HG02610 (cell line): ENCODE measurements around the gene TRPM1.

Experiments used
- ATAC-seq: cut with Tn5 transposase; IDR thresholded peaks from one replicate; pipeline ENCODE4 v1.9.1; 2021; ENCODE audit warnings: mild to moderate bottlenecking, moderate library complexity; ENCODE audit not compliant: unreplicated experiment

The TRPM1 gene

DNA sequence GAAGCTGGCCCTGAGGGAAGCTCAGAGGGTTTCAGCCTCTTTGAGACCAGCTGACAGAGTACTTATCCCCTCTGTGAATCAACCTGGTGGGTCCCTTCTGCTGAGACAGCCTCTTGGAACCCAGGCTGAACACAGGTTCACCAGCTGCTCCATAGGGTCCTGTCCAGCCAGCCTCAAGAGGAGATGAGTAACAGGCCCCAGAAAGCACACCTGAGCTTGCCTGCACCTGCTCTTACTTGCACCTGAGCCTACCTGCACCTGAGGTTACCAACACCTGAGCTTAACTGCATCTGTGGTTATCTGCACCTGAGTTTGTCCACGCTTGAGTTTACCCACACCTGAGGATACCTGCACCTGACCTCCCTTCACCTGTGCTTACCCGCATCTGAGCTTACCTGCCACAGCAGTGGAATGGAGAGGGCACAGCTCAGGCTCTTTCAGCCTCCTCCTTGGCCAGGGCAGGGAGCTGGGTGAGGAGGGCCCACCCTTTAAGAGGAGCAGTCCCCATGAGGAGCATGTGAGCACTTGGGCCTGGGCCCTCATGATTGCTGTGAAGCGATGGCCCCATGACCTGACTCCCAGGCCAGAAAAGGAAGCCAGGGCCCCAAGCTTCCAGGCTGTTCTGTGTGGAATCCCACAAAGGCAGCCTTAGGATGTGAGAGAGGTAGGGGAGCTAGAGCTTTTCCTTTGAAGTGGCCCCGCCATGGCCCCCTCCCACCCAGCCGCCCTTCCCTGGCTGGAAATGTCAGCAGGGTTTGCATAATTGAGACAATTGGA lies at the start of gene TRPM1:
Gene TRPM1 (minus strand): TSS at position 464 of the 777 bp plus-strand sequence. CDS start 20,370 bp downstream, outside the sequence.
- ATAC-seq: no peak

DNA sequence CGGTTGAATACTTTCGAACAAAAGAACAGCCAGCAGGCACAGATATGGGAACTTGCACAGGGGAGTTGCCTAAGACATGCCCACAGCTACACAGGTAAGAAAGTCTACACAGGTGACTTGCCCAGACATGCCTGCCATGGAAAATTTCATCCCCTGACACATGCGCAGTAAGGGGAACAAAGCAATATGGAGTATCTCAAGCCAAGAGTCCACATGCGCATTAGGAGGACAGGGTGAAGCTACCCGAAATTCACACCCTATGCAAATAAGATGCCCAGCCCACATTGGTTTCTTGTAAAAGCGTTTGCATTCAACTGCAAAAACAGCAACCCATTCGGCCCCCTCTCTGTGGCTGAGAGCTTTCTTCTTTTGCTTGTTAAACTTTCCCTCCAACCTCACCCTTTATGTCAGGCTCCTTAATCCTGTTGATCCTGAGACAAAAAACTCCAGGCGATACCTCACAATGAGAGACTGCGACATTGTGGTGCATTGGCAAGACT lies 49.3 kb upstream of the TRPM1 start:
- no peak for ATAC-seq

DNA sequence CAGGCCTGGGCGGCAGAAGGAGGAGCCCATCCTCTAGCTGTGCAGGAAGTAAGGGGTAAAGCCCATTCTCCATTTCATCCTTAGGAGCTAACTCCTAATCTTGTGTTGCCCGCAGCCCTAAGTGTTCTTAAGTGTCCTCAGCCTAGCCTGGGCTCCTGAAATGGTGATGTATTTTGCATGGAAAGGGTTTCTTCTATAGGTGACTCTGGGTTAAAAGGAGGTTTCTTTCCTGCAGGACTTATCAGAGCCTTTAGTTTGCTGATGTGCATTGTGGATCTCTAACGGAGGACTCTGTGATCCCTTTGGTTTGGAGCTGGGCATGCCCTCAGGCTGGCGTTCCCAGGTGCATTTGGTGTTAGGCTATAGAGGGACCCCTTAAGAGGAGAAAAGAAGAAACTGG lies 48.5 kb upstream of the TRPM1 start:
- ATAC-seq: no peak

DNA sequence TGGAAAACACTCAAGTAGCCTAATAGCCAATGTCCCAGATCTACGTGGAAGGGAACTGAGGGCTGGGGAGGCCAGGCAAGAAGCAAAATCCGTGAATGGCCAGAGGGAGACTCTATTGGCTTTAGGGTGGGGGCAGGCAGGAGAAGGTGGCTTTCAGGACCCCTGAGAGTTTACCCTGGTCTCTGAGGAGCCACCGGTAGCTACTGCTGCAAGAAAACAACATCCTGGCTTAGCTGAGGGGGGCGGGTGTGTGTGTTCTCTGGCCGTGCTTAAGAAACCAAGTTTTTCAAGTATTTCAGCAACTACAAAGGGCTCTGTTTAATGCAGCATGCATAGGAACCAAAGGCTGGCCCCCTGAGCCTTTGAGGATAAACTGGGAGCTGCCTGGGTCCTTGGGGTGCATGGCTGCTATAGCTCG lies 47.6 kb upstream of the TRPM1 start:
- ATAC-seq: no peak

DNA sequence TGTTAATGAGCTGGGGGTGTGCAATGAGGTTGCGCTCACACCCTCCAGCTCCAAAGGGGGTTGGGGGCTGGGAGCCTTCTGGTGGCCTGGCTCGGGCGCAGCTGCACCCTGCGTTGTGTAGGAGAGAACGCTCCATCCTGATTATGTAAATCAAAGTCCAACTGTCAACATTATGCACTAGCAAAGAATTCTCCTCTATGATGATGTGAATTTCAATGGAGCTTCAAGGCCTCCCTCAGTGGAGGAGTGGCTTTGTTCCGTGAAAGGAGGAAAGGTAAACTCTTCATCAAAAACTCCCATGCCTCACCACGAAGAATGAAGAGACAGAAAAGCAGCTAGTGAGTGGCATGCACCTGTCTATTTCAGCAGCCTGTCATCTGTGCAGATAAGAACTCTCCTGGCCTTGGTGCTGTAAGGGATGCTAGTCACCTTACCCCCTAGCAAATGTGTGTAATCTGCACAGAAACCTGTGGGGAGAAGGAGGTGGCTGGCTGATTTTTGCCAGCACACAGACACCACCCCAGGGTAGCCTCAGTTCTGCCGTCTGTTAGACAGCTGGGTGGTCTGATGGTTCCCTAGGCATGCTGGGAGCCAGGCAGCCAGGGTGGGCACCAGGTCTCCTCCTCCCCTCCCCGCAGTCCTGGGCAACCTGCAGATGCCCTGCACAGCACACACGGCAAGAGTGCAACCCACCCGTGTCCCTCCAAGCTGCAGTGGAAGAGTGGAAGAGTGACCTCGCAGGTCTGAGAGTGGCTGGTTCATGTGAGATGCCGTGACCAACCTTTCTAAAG lies 47.0 kb upstream of the TRPM1 start:
- no peak for ATAC-seq

DNA sequence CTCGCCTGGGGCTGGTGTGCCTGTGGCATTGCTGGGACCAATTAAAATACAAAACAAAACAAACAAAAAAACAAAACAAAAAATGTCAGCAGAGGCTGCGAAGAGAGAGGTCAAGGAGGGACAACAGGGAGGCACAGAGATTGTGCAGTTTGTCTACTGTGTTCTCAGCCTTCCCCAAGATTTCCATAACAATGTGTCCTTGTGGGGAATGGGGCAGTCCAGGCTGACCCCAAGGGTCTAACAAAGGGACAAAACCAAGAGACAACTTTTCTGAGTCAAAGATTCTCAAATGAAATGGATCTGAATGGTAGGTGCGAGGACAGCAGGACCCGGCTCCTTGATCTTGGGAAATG lies 46.4 kb upstream of the TRPM1 start:
- ATAC-seq: no peak

DNA sequence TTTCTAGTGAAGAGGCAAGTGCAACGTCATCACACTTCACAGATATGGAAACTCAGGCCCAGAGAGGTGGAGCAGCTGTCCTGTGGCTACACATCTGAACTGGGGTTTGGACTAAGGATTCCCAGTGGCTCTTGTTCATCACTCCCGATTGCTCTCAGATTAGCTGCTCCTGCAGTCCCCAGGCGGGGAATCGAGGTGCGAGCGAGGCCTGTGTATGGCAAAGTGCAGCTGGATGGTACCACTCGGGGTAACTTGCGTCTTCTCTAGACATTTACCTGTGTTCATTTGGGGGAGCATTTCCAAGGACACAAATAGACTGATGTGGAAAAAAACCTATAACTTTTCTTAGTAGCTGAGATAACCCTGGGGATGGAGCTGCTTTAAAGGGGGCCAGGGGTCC lies 45.9 kb upstream of the TRPM1 start:
- no peak for ATAC-seq

DNA sequence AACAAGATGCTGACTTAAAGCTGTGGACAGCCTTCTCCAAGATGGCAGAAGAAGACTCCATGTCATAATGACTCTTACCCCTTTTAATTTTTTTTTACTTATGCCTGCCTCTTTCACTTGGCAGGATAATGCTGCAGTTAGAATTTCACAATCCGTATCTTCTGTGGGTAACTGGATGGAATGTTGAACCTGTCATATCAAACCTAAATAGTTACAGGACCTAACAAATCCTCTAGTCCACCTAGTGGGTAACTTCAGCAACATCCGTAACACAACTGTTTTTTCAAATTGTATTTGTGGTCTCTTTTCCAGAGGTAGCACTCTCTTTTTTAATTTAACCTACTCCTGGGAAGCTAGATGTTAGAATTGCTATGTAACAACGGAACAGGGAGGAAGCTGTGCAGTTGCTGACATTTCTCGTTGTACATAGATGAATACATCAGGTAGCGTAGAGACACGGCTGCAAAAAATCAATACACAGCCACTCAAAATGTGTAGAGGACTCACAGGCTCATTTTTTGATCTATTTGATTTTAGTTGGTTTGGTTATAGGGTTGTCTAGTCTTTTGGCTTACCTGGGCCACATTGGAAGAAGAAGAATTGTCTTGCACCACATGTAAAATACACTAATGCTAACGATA lies 43.9 kb upstream of the TRPM1 start:
- ATAC-seq: no peak

DNA sequence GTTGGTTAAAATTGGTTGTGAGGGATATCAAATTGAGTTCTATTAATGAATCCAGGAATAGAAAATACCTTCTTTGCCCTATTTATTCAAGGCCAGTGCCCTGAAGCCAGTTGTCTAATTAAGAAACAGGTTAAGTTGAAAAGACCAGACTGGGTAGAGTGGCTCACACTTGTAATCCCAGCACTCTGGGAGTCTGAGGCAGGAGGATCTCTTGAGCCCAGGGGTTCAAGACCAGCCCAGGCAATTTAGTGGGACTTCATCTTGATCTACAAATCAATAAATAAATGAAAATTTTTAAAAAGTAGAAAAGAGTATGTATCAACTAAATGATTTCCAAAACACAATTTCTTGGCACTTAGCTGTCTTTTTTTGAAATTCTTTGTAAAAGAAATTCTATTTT lies 40.3 kb upstream of the TRPM1 start:
- no peak for ATAC-seq

DNA sequence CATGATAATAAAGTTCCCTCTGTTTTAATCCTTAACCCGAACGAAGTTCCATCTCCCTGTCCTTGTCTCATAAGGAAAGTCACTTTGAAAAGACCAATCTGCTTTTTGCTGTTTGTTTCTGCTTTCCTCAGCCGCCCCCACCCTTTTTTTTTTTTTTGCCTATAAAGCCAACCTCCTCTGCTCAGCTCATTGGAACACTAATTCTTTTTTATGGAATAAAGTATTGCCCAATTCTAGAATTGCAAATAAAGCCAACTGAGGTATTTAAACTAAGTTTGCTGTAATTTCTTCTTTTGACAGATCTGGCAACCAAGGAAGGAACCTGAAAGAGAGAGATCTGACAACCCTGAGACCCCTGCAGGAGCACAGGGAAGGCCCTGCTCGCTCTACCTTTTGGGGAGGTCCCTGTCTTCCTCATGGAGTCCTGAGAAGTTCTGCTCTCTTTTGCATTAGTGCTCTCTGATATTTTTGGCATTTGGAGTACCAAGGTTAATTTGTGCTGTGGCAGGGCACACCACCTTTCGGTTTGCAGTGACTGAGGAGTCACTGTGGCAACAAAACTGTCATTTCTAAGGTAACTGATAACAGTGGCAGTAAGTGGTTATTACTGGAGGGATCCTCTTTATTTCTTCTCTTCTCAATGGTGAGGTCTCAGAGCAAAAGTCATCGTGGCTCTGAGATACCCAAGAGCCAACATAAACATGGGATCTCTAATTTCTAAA lies 35.2 kb upstream of the TRPM1 start:
- ATAC-seq: no peak

DNA sequence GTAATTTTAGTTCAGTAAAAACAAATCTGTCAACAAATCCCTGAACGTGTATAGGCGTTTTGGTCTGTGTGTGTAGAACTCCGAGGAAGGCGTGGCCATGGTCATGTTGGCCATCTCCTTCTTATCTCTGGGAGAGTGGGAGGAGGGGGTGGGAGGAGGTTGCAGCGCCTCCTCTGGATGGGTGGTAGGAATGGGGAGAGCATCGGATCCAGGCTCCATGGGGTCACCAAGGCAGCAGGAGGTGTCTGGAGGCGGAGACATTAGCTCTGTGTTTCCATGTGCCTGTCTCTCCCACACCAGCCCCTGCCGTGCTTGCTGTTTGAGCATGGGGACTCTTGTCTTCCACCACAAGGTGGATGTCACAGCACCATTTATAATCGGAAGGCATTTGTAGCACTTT lies 34.5 kb upstream of the TRPM1 start:
- no peak for ATAC-seq

DNA sequence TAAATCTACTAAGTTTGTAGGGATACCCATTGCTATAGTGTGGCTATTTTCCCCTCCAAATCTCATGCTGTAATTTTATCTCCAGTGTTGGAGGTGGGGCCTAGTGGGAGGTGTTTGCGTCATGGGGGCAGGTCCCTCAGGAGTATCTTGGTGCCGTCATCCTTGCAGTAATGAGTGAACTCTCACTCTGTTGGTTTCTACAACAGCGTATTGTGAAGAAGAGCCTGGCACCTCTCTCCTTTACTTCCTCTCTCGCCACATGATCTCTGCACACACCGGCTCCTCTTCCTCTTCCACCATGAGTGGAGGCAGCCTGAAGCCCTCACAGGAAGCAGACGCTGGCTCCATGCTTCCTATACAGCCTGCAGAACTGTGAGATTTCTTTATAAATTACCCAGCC lies 34.0 kb upstream of the TRPM1 start:
- no peak for ATAC-seq

DNA sequence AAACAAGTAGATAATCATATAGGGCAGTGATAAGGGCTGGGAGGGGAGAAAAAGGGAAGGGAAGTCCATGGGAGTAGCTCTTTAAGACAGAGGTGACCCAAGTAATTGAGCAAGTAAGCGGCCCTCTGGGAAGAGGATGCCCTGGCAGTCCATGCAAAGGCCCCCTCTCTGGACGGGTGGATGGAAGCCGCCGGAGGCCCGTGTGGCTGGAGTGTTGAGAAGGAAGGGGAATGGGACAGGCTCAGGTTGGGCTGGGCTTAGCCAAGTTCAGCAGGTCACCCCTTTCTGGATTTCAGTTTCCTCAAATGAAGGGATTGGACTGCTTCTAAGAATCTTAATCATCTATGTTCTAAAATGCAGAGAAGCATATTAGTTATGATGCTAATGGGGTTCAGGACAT lies 32.4 kb upstream of the TRPM1 start:
- no peak for ATAC-seq

DNA sequence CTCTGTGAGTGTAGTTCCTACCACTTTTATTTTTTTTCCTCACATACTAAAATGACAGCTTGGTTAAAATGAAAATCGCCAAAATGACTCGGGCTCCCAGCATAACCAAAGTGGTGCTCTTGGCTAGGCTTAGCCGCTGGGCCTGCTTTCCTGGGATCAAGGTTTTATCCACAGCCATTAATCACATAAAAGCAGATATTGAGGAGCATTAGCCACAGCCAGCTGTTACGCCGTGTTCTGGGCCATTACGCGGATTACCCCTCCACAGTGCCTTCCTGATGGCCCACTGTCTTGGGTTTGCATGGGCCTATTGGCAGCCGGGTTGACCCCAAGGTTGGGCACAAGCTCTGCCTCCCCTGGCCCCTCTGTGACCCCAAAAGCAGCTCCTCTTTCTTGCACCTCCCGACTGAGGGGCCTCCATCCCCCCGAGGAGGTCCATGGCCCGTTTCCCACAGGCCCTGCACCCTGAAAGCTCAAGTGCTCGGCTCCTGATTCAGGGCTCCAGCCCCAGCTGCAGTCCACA lies 30.4 kb upstream of the TRPM1 start:
- ATAC-seq: no peak

DNA sequence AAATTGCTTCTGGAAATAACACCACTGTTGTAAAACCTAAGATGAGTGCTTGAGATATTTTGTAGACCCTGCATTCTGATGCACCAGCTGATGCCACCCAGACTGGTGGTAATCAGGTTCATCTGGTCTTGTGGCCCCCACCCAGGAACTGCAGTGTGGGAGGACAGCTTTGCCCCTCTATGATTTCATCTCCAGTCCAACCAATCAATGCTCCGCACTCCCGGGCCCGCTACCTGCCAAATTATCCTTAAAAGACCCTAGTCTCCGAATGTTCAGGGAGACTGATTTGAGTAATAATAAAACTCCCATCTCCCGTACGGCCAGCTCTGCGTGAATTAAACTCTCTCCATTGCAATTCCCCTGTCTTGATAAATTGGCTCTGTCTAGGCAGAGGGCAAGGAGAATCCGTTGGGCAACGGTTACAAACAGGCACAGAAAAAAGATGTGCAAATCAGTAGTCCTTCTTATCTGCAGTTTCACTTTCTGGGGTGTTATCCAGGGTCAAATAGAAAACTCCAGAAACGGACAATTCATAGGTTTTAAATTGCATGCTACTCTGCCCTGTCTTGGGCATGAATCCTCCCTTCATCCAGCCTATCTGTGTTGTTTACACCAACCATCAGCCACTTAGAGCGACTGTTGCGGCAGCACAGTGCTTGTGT lies 29.2 kb upstream of the TRPM1 start:
- ATAC-seq: no peak

DNA sequence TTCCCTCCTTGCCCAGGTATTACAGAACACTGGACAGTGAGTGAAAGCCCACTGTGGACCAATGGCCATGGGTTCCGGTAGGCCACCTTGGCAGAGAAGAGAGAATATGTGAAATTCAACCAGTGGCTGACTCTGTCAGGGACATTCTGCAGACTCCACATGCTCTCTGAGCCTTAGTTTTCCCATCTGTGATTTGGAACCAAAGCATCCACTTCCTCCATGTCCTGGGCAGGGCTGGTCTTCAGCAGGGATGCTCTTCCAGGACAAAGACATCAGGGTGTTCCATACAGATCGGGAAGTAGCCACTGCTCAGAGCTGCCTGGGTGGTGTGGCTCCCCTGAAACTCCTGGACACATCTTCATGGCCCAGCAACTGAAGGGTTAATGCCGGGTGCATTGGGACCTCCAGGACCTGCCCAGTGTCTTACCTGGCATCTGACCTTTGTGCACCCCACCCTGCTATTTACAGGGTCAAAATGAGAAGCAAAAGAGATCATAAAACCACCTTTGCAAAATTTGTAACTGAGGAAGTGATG lies 28.3 kb upstream of the TRPM1 start:
- no peak for ATAC-seq

DNA sequence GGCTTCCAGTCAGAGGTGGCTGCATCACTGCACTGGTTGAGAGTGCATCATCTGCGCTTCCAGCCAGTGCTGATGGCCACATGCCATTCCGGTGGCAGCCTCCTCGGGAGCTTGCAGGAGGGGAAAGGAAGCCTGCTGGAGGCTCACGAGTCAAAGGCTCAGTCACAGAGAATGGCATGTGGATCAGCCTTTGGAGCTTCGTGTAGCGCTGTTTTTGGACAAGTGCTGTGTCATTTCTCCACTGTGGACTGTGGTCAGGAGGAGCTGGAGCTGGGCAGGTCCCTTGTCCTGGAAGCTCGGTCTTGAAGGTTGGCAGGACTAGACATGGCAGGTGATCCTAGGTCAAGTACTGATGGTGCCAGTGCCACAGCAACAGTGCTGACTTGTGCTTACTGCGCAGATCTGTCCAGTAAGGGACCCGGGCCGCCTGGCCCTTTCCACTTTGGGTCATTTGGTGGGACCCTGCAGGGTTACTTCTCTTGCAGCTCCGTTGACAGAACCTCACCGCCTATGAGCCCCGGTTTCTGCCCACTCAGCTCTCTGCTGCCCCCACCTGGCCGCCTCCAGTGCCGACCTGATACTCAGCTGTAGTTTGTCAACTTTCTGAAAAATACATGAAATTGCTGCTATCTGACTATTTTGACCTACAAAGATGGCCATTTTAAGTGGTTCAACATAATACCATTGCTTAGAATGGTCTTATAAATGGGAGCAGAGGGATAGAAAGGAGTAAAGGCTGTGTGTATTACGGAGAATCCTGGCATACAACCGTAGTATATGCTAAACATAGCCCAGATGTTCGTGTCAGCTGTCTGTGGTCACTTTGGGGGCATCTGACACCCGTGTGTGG lies 27.6 kb upstream of the TRPM1 start:
- no peak for ATAC-seq

DNA sequence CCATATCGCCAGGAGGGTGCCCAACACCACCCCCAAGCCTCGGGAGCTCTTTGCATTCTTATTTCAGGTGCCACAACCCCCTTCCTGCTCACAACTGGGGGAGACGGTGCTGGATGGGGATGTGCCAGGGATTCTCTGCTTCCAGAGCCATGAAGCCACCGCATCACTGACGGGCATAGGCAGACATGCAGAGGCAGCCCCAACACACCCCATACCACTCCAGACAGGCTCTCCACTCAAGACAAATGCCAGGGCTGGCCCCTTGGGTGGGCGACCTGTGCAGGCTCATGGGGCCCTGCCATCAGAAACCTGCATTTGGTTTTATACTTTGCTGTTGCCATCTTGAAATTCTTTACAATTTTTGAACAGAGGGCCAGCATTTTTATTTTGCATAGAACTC lies 27.0 kb upstream of the TRPM1 start:
- ATAC-seq: no peak

DNA sequence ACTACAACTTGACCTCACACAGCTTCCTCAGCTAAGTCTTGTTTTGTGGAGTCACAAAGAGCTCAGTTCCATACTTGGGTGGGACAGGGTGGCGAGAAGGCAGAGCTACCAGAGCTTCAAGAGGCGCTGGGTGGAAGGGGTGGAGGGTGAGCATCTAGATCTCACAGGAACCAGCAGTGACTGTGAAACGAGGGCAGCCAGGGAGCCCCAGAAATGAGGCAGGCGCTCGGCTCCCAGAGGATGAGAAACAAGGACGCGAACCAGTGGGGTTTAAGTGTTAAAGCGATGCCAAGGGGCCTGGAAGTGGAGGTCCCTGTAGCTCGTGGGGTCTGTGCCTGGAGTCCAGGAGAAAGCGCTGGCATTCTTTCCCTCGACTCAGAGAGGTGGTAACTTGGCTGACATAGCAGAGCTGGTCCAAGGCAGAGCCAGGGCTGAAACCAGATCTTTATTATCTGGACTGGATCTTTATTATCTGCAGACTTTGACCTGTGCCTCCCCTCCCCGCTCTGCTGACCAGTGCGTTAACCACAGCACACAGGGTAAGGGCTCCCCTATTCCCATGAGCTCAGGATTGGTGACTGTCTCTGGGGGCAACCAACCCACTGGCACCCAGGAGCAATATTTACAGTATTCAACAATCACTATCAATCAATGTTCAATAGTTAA lies 26.2 kb upstream of the TRPM1 start:
- no peak for ATAC-seq
